ENCODE data around the gene COX8A. TPM values are rescaled to one million over a fixed set of nuclear protein-coding genes. Genes with fewer than 3 reads are reported as not detected.

The COX8A gene
- total RNA-seq, 3 donors from 2014 or later: 315 to 320 (median 319) TPM

DNA sequence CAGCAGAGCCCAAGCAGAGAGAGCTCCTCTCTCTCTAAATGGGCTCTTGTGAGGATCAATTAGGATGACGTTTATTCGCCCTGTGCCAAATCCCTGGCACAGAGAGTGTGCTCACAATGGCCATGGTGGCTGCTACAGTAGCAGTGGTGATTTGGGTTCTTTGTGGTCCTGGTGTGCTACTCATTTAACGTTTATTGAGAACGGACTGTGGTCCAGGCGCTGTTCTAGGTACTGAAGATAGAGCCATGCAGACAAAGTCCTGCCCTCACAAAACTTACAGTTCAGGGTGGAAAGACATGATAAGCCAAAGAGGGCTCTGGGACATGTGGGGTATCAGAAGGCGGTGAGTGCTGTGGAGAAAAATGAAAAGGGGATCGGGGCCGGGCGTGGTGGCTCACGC is 17.1 kb downstream of the COX8A start:
- peaks cover 24% of the 10 kb centered on the region for H3K4me1 Mint-ChIP-seq (ENCODE audit: low read depth)
- H3K4me3 Mint-ChIP-seq: no peak overlapping the region
- ATAC-seq (no peak), DNase-seq (no peak)
- peaks cover 33% of the 10 kb centered on the region for H3K36me3 Mint-ChIP-seq (ENCODE audit: insufficient read depth)
- no peaks in the 10 kb centered on the region for H3K27me3 Mint-ChIP-seq (ENCODE audit: low read depth)
- H3K9me3 Mint-ChIP-seq: no peaks in the 10 kb centered on the region

DNA sequence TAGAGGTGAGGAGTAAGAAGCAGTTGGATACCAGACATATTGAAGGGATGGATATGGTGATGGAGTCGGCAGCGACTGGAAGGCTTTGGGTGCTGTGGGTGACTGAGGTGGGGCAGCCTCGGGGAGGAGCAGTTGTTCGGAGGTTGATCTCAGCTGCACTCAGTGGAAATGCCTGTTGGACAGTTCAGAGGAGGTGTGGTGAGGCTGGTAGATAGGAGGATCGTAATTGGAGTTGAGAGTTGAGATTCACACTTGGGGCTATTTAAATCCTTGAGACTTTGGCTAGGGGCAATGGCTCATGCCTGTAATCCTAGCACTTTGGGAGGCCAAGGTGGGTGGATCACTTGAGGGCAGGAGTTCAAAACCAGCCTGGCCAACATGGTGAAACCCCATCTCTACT is 18.7 kb downstream of the COX8A start:
- ATAC-seq (no peak), DNase-seq (no peak)
- Mint-ChIP-seq H3K4me1 (ENCODE audit: low read depth) (peaks cover 14% of the 10 kb centered on the region), H3K36me3 (ENCODE audit: insufficient read depth) (peaks cover 36% of the 10 kb centered on the region), H3K27me3 (ENCODE audit: low read depth) (no peaks in the 10 kb centered on the region), H3K4me3 (no peak overlapping the region), H3K9me3 (no peaks in the 10 kb centered on the region)

DNA sequence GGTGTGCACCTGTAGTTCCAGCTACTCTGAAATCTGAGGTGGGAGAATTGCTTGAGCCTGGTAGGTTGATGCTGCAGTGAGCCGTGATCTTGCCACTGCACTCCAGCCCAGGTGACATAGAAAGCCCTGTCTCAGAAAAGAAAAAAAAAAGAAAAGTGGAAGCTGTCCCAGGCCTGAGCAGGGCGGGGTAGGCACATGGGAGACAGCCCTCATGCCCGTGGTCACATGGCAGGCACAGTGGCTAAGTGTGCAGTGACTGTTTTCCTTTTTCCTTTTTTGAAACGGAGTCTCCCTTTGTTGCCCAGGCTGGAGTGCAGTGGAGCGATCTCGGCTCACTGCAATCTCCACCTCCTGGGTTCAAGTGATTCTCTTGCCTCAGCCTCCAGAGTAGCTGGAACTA is 19.6 kb downstream of the COX8A start:
- Mint-ChIP-seq H3K9me3 (no peaks in the 10 kb centered on the region), H3K4me3 (no peak overlapping the region), H3K4me1 (ENCODE audit: low read depth) (peaks cover 8% of the 10 kb centered on the region), H3K36me3 (ENCODE audit: insufficient read depth) (peaks cover 30% of the 10 kb centered on the region), H3K27me3 (ENCODE audit: low read depth) (no peaks in the 10 kb centered on the region)
- no peak for DNase-seq
- no peak for ATAC-seq

DNA sequence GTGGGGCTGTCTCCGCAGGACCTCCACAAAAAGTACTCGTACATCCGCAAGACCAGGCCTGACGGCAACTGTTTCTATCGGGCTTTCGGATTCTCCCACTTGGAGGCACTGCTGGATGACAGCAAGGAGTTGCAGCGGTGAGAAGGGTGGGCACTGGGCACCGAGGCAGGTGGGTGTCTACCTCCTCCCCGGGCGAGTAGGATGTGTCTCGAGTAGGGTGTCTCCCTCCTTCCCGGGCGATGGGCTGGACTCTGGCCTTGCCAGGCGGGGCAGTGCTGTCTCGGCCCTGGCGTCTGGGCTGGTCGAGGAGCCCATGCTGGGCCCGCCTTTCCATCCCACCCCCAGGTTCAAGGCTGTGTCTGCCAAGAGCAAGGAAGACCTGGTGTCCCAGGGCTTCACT is 22.1 kb downstream of the COX8A start:
- H3K36me3 Mint-ChIP-seq (ENCODE audit: insufficient read depth): peaks cover 20% of the 10 kb centered on the region
- H3K4me1 Mint-ChIP-seq (ENCODE audit: low read depth): peaks cover 6% of the 10 kb centered on the region
- ATAC-seq: no peak
- H3K27me3 Mint-ChIP-seq (ENCODE audit: low read depth): no peaks in the 10 kb centered on the region
- DNase-seq: no peak
- no peaks in the 10 kb centered on the region for H3K9me3 Mint-ChIP-seq
- H3K4me3 Mint-ChIP-seq: no peak overlapping the region

DNA sequence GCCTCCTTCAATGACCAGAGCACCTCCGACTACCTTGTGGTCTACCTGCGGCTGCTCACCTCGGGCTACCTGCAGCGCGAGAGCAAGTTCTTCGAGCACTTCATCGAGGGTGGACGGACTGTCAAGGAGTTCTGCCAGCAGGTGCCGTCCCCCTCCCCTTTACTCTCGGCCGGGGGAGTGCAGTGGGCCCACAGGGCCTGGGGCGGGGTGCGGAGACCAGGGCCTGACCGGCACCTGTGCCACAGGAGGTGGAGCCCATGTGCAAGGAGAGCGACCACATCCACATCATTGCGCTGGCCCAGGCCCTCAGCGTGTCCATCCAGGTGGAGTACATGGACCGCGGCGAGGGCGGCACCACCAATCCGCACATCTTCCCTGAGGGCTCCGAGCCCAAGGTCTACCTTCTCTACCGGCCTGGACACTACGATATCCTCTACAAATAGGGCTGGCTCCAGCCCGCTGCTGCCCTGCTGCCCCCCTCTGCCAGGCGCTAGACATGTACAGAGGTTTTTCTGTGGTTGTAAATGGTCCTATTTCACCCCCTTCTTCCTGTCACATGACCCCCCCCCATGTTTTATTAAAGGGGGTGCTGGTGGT is 22.8 kb downstream of the COX8A start:
- no peaks in the 10 kb centered on the region for H3K9me3 Mint-ChIP-seq
- peaks cover 17% of the 10 kb centered on the region for H3K36me3 Mint-ChIP-seq (ENCODE audit: insufficient read depth)
- ATAC-seq (no peak), DNase-seq (no peak)
- no peak overlapping the region for H3K4me3 Mint-ChIP-seq
- no peaks in the 10 kb centered on the region for H3K27me3 Mint-ChIP-seq (ENCODE audit: low read depth)
- peaks cover 4% of the 10 kb centered on the region for H3K4me1 Mint-ChIP-seq (ENCODE audit: low read depth)

DNA sequence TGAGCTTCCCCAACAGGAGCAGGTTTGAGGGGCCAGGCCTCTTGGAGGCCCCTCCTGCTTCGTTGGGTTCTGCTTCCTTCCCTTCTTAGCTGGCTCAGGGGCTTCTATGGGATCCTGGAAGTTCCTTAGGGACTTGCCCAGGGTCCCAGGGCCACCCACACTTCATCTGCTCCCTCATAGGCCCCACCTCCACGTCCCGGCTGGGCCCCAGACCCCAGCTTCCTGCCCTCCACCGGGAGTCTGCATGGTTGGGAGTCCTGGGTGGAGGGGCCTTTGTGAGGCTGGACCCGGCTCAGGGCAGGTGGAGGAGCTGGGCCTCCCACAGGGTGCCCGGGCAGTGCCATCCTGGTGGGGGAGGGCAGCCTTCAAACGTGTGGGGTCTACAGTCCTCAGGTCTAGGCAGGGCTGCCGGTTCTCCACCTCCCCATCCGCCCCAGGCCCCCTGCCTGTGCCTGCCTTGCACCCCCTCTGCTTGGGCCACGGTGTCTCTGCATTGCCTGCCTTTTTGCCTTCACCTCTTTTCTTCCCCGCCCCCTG is 23.4 kb downstream of the COX8A start:
- H3K36me3 Mint-ChIP-seq (ENCODE audit: insufficient read depth): peaks cover 17% of the 10 kb centered on the region
- DNase-seq (no peak), ATAC-seq (no peak)
- H3K27me3 Mint-ChIP-seq (ENCODE audit: low read depth): no peaks in the 10 kb centered on the region
- peaks cover 4% of the 10 kb centered on the region for H3K4me1 Mint-ChIP-seq (ENCODE audit: low read depth)
- no peak overlapping the region for H3K4me3 Mint-ChIP-seq
- no peaks in the 10 kb centered on the region for H3K9me3 Mint-ChIP-seq

DNA sequence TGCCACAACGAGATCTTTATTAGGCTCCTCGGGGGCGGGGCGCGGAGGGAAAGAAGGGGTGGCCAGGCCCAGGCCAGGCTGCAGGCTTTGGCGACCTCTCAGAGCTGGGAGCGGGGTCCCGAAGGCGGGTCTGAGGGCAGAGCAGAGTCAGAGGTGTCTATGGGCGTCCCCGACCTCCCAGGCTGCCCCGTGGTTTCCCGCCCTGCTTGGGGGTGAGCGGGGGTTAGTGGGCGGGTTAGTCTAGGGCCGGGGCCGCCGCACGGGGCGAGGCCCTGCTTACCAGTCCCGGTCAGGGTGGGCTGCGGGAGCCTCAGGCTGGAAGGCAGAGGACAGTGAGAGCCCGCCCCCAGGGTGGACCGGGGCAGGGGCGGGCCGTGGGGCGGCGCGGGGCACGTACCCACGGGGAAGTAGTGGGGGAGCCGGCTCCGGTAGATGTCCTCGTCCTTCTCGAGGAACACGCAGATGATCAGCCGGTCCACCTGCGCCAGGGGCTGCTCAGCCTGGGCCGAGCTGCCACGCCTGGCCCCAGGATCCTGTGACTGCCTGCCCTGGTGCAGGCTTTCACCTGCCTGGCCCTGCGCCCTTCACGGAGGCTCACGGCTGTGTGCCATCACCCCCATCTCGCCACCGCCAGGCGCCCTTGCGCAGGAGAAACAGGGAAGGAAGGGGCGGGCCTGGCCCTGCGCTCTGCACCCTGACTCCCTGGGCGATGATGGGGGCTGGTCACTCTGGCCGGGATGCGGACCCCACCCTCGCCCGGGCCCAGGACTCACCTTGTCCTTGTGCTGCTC is 24.3 kb downstream of the COX8A start:
- Mint-ChIP-seq H3K4me1 (ENCODE audit: low read depth) (peaks cover 1% of the 10 kb centered on the region), H3K9me3 (no peaks in the 10 kb centered on the region), H3K4me3 (no peak overlapping the region), H3K27me3 (ENCODE audit: low read depth) (no peaks in the 10 kb centered on the region), H3K36me3 (ENCODE audit: insufficient read depth) (peaks cover 13% of the 10 kb centered on the region)
- DNase-seq: no peak
- peak; percentile 3 to 4 for ATAC-seq

DNA sequence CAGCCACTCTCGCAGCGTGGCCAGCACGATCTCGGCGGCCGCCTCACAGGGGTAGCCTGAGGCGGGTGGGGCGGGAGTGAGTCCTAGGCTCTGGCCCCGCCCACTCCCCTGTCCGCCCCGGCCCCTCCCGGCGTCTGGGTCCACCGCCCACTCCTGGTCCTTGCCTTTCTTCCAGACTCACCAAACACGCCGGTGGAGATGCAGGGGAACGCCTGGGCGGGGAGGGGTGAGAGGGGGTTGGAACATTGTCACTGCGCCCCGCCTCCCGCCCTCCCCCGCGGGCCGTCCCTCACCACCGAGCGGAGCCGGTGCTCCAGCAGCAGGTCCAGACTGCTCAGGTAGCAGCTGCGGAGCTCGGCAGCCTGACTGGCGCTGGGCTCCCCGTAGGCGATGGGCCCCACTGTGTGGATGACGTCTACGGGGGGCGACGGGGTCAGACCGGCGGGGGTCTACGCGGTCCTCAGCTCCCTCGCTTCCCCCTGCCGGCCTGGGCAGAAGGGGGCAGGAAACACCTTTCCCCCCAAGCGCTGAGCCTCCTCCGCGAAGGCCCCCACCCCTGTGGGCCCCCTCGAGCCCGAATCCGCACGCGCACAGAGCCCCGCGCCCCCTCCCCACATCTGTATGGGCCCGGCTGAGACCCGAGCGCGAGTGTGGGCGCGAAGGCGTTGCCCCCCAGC is 25.1 kb downstream of the COX8A start:
- H3K9me3 Mint-ChIP-seq: no peaks in the 10 kb centered on the region
- H3K36me3 Mint-ChIP-seq (ENCODE audit: insufficient read depth): peaks cover 9% of the 10 kb centered on the region
- H3K27me3 Mint-ChIP-seq (ENCODE audit: low read depth): no peaks in the 10 kb centered on the region
- ATAC-seq: peak; percentile 57 to 67
- H3K4me3 Mint-ChIP-seq: no peak overlapping the region
- DNase-seq: peak; percentile 68
- H3K4me1 Mint-ChIP-seq (ENCODE audit: low read depth): peaks cover 1% of the 10 kb centered on the region

DNA sequence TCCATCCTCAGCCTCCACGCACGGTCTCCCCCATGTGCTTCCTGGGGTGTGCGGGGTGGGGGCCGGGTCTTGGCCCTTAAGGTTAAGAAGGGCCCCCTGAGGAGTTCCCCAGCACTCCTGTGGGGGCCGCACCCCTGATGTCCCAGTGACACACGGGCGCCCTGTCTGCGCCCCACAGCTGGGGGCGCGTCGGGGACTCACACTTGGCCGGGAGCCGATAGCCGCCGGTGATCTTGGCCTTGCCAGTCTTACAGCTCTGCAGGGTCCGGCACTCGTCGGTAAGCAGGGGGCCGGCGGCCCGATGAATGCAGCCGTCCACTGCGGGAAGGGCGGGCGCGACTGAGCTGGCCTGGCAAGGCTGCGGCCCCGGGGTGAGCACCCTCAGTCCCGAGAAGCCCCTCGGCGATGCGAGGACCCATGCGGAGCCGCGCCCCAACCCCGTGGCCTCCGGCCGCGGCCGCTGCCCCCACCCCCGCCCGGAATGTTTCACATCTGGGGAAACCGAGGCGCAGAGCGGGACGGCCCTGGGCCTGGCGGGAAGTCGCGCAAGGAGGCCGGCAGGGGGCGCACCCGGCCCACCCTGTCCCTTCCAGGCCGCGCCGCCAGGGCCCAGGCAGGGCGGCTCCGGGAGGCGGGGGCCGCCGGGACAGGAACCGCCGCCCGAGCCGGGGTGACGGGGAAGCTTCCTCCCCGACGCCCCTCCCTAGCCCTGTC is 25.8 kb downstream of the COX8A start:
- H3K9me3 Mint-ChIP-seq: no peaks in the 10 kb centered on the region
- H3K4me3 Mint-ChIP-seq: no peak overlapping the region
- ATAC-seq (peak; percentile 82 to 86), DNase-seq (peak; percentile 66)
- peaks cover 1% of the 10 kb centered on the region for H3K4me1 Mint-ChIP-seq (ENCODE audit: low read depth)
- peaks cover 5% of the 10 kb centered on the region for H3K36me3 Mint-ChIP-seq (ENCODE audit: insufficient read depth)
- peaks cover 2% of the 10 kb centered on the region for H3K27me3 Mint-ChIP-seq (ENCODE audit: low read depth)

DNA sequence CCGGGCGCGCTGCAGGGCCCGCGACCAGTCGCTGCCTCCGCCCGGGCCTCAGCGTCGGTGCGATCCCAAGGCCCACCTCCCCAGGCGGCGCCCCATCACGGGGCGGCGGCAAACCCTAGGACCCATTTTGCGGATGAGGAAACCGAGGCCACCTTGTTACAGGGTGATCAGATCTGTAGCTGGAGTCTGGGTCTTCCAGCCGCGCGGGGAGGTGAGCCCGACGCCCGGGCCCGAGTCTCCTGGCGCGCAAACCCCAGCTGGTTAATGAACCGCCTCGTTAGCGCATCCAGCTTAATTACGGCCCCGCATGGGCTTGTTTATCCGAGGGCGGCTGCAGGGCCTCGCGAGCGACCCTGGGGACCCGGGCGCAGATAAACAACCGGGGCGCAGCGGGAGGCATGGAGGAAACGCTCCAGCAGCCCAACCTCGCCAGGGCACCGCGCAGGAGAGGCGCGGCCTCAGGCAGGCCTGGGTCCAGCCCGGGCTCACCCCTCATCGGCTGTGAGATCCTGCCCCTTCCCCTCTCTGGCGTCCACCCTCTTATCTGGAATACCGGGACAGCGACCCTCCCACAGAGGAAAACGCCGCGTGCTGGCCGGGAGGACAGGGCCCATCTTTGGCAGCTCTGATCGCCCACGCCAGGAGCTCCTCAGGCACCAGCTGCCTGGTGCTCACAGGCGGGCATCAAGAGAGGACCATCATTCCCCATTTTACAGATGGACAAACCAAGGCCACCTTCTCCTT is 26.5 kb downstream of the COX8A start:
- Mint-ChIP-seq H3K4me1 (ENCODE audit: low read depth) (peaks cover 1% of the 10 kb centered on the region), H3K36me3 (ENCODE audit: insufficient read depth) (peaks cover 4% of the 10 kb centered on the region), H3K4me3 (no peak overlapping the region), H3K9me3 (no peaks in the 10 kb centered on the region), H3K27me3 (ENCODE audit: low read depth) (peaks cover 2% of the 10 kb centered on the region)
- ATAC-seq (no peak), DNase-seq (no peak)

DNA sequence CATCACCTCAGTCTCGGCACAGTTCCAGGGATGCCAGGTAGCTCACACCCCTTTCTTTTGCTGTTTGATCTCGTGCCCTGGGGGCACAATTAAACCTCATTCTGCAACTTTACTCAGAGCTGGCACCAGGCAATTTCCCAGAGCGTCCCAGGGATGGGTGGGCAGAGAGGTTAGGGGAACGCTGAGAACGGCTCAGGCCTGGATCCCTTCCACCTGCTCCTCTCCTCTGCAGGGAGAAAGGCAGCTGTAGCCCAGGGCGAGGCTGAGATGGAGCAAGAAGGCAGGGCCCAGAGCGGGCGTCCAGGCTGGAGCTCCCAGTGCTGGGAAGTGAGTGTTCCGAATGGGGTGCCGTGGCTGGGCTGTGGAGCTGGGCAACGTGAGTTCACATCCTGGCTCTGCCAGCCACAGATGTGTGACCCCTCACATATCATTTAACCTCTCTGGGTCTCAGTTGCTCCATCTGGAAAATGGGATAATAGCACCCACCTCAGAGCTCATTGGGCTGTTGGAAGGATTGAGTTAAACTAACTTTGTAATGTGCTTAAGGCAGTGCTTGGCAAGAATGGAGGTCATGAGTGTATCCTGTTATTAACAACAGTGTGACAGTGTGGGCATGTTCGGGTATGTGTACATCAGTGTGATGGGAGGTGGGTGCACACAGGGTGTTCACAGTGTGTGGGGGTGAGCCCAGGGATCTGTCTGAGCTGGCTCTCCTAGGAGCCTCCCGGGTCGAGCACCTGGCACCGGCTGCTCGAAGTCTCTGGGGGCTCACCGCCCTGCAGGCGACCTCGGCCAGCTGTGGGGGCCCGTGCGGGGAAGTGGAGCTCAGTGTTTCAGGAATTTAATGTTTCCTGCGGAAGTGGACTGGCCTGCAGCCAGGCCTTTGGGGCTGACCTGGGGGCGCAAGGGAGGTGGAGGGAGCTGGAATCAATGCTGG is 27.3 kb downstream of the COX8A start:
- H3K4me1 Mint-ChIP-seq (ENCODE audit: low read depth): peaks cover 1% of the 10 kb centered on the region
- no peak for ATAC-seq
- no peak overlapping the region for H3K4me3 Mint-ChIP-seq
- peaks cover 4% of the 10 kb centered on the region for H3K36me3 Mint-ChIP-seq (ENCODE audit: insufficient read depth)
- DNase-seq: no peak
- H3K9me3 Mint-ChIP-seq: no peaks in the 10 kb centered on the region
- peaks cover 9% of the 10 kb centered on the region for H3K27me3 Mint-ChIP-seq (ENCODE audit: low read depth)

DNA sequence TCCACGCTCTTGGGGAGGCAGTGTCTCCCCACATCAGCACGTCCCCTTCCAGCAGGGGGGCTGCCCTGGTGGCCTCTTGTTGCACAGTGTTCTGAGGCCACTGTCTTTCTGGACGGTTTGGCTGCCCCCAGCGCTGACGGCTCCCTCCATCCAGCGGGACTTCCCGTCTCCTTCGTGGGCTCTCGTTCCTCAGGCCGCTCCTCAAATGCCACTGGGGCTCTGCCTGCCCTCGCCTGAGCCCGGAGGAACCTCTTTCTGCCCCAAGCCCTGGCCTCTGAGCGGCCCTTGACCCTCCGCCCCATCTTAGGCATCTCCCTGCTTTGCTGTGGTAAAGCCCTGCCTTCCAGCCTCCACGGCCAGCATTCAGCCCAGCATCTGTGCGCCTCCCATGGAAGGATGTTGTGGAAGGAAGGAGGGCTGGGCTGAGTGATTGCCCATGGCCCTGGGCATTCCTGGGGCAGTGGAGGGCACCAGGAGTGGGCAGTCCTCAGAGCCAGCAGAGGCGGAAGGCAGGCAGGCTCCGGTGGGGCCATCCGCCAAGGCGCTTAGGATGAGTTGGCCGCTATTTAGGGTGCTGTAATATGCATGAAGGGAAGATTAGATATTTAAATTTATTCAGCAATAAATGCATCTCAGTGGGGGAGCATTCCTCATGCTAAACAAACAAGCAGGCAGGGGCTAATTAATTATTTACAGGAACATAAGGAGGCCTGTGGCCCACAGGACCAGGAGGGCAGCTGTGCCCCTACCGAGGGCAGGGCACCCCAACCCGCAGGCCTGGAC is 29.6 kb downstream of the COX8A start:
- Mint-ChIP-seq H3K9me3 (no peaks in the 10 kb centered on the region), H3K4me3 (no peak overlapping the region), H3K36me3 (ENCODE audit: insufficient read depth) (no peaks in the 10 kb centered on the region), H3K27me3 (ENCODE audit: low read depth) (peaks cover 27% of the 10 kb centered on the region), H3K4me1 (ENCODE audit: low read depth) (peaks cover 12% of the 10 kb centered on the region)
- DNase-seq: no peak
- no peak for ATAC-seq

Data from activated T-cell treated with anti-CD3 and anti-CD28 coated beads, Interleukin-2, amount 50 U/mL, for 4 hours (primary cell).